MCF 10A (cell line): ENCODE measurements around the gene GABPA. TPM values are rescaled to one million over a fixed set of nuclear protein-coding genes. Genes with fewer than 3 reads are reported as not detected.
"Not testable (repeated sequence)": the region's sequence is repeated elsewhere in the genome, so short reads cannot be mapped to it uniquely, and the experiment has no call there.

Source experiments
- BruUV-seq: library from RNA; stranded (reverse); fragments of 400-500 nt; replicated peaks from 2 replicates; lab custom pipeline; 2021; lab: Mats Ljungman, UMichigan
- CTCF ChIA-PET: fragments of 300-600 bp; sonication (Branson Sonifier 250); formaldehyde crosslinking; extraction: SDS; loops from one replicate; lab custom pipeline; 2021; ENCODE audit warnings: antibody characterized with exemption, inconsistent platforms; lab: Yijun Ruan, JAX
- POLR2A ChIA-PET: fragments of 300-600, 350-650 bp; sonication (Branson Sonifier 250); formaldehyde crosslinking; extraction: SDS; loops from one replicate; lab custom pipeline; 2020; ENCODE audit warnings: antibody characterized with exemption, inconsistent platforms; lab: Yijun Ruan, JAX
- DNase-seq: peaks from one replicate; pipeline ENCODE4 v3.0.0-alpha.2; 2018; ENCODE audit not compliant: unreplicated experiment
- H3K27ac Mint-ChIP-seq: one replicate; pipeline ENCODE4 v1.8.0; 2022; ENCODE audit warnings: mild to moderate bottlenecking, low read depth, mixed read lengths; ENCODE audit not compliant: unreplicated experiment
- H3K27me3 Mint-ChIP-seq: one replicate; pipeline ENCODE4 v1.8.0; 2022; ENCODE audit warnings: mixed read lengths; ENCODE audit not compliant: insufficient read depth, unreplicated experiment
- H3K36me3 Mint-ChIP-seq: one replicate; pipeline ENCODE4 v1.8.0; 2022; ENCODE audit warnings: mild to moderate bottlenecking, moderate library complexity, mixed read lengths; ENCODE audit not compliant: insufficient read depth, unreplicated experiment
- H3K4me1 Mint-ChIP-seq: one replicate; pipeline ENCODE4 v1.8.0; 2022; ENCODE audit warnings: mixed read lengths; ENCODE audit not compliant: insufficient read depth, unreplicated experiment
- H3K4me3 Mint-ChIP-seq: one replicate; pipeline ENCODE4 v1.8.0; 2022; ENCODE audit warnings: mild to moderate bottlenecking, moderate library complexity, mixed read lengths; ENCODE audit not compliant: unreplicated experiment
- H3K9me3 Mint-ChIP-seq: one replicate; pipeline ENCODE4 v1.8.0; 2022; ENCODE audit warnings: mixed read lengths; ENCODE audit not compliant: unreplicated experiment
- intact Hi-C: fragments of 100-400 bp; cut with micrococcal nuclease; formaldehyde crosslinking; loops from 2 replicates; pipeline ENCODE4 v1.14.1; 2022
- total RNA-seq: library from RNA; stranded (reverse); gene quantifications from 2 replicates; pipeline ENCODE4 v1.2.3, GENCODE V29; 2022
- TF ChIP-seq, protein P1 (sequence below): fragments of 200-600 bp; IDR thresholded peaks from one replicate; pipeline ENCODE4 v1.8.0; 2022; ENCODE audit warnings: antibody characterized with exemption, mild to moderate bottlenecking; ENCODE audit not compliant: unreplicated experiment

Gene GABPA
- total RNA-seq, 1 experiment from 2014 or later = 16.3 TPM

DNA sequence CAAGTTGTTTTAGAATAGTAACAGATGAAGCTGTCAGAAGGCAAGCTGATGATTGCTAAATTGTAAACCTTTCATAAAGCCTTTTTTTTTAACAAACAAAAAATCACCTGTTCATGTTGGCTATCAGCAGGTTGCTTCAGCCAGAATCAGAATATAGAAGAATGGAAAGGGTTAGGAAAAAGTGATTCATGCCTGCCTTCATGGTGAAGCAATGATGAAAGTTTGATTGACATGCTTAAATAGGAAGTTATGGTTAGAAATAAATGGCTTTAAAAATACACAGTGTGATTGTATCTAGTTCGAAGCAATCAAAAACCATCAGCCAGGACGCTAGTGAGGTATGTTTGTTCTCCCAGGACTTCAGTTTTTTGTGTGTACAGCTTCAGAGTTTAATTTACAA is 37.9 kb downstream of the GABPA start:
- H3K27me3 Mint-ChIP-seq = no peaks in the 10 kb centered on the region
- H3K4me1 Mint-ChIP-seq = no peaks in the 10 kb centered on the region
- CTCF ChIA-PET = interaction anchor here (0.6 kb wide), 1 partner anchor 51 kb away, joined by 4 read pairs; no protein-coding TSS in a partner anchor
- BruUV-seq = no TSS peak
- peak; percentile 20 for DNase-seq
- POLR2A ChIA-PET = interaction anchor here (0.7 kb wide), 1 partner anchor 735 kb away, joined by 5 read pairs; no protein-coding TSS in a partner anchor
- TF ChIP-seq, protein P1, sequence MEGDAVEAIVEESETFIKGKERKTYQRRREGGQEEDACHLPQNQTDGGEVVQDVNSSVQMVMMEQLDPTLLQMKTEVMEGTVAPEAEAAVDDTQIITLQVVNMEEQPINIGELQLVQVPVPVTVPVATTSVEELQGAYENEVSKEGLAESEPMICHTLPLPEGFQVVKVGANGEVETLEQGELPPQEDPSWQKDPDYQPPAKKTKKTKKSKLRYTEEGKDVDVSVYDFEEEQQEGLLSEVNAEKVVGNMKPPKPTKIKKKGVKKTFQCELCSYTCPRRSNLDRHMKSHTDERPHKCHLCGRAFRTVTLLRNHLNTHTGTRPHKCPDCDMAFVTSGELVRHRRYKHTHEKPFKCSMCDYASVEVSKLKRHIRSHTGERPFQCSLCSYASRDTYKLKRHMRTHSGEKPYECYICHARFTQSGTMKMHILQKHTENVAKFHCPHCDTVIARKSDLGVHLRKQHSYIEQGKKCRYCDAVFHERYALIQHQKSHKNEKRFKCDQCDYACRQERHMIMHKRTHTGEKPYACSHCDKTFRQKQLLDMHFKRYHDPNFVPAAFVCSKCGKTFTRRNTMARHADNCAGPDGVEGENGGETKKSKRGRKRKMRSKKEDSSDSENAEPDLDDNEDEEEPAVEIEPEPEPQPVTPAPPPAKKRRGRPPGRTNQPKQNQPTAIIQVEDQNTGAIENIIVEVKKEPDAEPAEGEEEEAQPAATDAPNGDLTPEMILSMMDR = no peak
- H3K9me3 Mint-ChIP-seq = no peaks in the 10 kb centered on the region
- H3K4me3 Mint-ChIP-seq = no peak overlapping the region
- no peak overlapping the region for H3K27ac Mint-ChIP-seq
- intact Hi-C loops = no loop called here
- H3K36me3 Mint-ChIP-seq = no peaks in the 10 kb centered on the region

DNA sequence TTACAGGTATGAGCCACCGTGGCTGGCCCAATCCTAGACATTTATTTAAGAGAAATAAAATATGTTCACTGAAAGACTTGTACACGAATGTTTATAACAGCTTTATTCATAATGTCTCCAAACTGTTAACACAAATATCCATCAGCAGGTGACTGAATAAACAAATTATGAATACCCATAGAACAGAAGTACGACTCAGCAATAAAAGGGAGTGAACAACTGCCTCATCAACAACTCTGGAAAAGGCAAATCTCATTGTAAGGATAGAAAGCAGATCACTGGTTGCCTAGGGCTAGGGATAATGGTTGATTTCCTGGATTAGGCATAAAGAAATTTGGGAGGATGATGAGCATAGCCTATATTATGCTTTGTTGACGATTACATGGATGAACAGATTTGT is 41.7 kb downstream of the GABPA start:
- Mint-ChIP-seq H3K9me3 (no peaks in the 10 kb centered on the region), H3K27me3 (no peaks in the 10 kb centered on the region), H3K4me3 (no peak overlapping the region), H3K27ac (no peak overlapping the region), H3K4me1 (no peaks in the 10 kb centered on the region), H3K36me3 (no peaks in the 10 kb centered on the region)
- POLR2A ChIA-PET = no interaction called here
- TF ChIP-seq, protein P1 = no peak
- BruUV-seq = no TSS peak
- intact Hi-C loops = no loop called here
- DNase-seq = no peak
- CTCF ChIA-PET = no interaction called here

DNA sequence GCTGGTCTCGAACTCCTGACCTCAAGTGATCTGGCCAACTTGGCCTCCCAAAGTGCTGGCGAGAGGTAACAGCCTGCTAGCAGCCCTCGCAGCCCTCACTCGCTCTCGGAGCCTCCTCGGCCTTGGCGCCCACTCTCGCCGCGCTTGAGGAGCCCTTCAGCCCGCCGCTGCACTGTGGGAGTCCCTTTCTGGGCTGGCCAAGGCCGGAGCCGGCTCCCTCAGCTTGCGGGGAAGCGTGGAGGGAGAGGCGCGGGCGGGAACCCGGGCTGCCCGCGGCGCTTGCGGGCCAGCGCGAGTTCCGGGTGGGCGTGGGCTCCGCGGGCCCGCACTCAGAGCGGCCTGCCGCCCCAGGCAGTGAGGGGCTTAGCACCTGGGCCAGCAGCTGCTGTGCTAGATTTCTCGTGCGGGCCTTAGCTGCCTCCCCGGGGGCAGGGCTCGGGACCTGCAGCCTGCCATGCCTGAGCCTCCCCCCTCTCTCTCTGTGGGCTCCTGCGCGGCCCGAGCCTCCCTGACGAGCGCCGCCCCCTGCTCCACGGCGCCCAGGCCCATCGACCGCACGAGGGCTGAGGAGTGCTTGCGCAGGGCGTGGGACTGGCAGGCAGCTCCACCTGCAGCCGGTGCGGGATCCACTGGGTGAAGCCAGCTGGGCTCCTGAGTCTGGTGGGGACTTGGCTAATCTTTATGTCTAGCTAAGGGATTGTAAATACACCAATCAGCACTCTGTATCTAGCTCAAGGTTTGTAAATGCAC is 43.5 kb downstream of the GABPA start:
- H3K4me3 Mint-ChIP-seq, H3K36me3 Mint-ChIP-seq, DNase-seq, POLR2A ChIA-PET, H3K9me3 Mint-ChIP-seq, intact Hi-C loops, H3K4me1 Mint-ChIP-seq, BruUV-seq, H3K27ac Mint-ChIP-seq, H3K27me3 Mint-ChIP-seq: not testable (repeated sequence)
- CTCF ChIA-PET = interaction anchor here (0.6 to 2.3 kb wide), 4 partner anchors 13 to 238 kb away, joined by 3 to 7 read pairs (median 5); no protein-coding TSS in a partner anchor

DNA sequence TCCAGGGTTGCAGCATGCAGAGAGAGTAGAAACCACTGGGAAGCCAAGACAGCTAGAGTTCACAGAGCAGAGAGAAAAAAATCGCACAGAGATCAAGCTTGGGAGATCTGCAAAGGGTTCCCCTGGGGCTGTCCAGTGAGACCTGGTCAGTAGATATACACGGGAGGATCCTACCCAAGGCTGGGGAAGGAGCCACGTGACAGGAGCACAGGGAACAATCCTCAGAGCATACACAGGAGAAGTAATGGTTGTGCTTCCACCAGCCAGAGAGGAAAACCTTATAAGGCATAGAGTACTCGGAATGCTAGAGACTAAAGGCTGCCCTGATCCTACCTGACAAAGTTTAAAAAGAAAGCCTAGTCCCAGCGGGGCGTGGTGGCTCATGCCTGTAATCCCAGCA is 53.9 kb downstream of the GABPA start:
- ChIA-PET POLR2A (no interaction called here), CTCF (interaction anchor here (0.7 to 1.2 kb wide), 3 partner anchors 12 to 76 kb away, joined by 5 to 6 read pairs (median 5); no protein-coding TSS in a partner anchor)
- no TSS peak for BruUV-seq
- H3K9me3 Mint-ChIP-seq = no peaks in the 10 kb centered on the region
- no peak for DNase-seq
- no peak overlapping the region for H3K4me3 Mint-ChIP-seq
- no peaks in the 10 kb centered on the region for H3K36me3 Mint-ChIP-seq
- TF ChIP-seq, protein P1 = no peak
- H3K27ac Mint-ChIP-seq = no peak overlapping the region
- intact Hi-C loops = no loop called here
- peaks cover 40% of the 10 kb centered on the region for H3K27me3 Mint-ChIP-seq
- H3K4me1 Mint-ChIP-seq = peaks cover 6% of the 10 kb centered on the region
